ENCODE results near the gene USP47.

- TF ChIP-seq EZH2 (IDR thresholded peaks at IDR 0.05; ENCODE audit: borderline replicate concordance, low read depth, low read length, poor library complexity, severe bottlenecking) (no peak), CTCF (conservative IDR thresholded peaks at IDR 0.05; ENCODE audit: low read depth, low read length) (no peak)
These were observed 25.1 kb upstream of the USP47 start for GRCh38 chr11:11816511-11817314.
